C4-2B (cell line): ENCODE data around the gene APCDD1.

Source experiments
- H3K27ac ChIP-seq: fragments of 450-650 bp; 2 replicates; pipeline ENCODE4 v1.5.1; 2017
- CTCF ChIP-seq: fragments of 450-650 bp; conservative IDR thresholded peaks from 2 replicates; pipeline ENCODE4 v1.5.1; 2017; ENCODE audit warnings: mild to moderate bottlenecking
- ZFX ChIP-seq: fragments of 450-650 bp; IDR thresholded peaks from 2 replicates; pipeline ENCODE4 v1.6.1; 2017

The APCDD1 gene

GRCh38 chr18:10444314-10445006 is 10.0 kb upstream of the APCDD1 start:
- H3K27ac ChIP-seq, result peak overlapping the region; percentile 16; the same call in 1 of the 2 replicates

GRCh38 chr18:10449396-10449795 is 5.0 kb upstream of the APCDD1 start:
- no peak overlapping the region for H3K27ac ChIP-seq
- TF ChIP-seq CTCF (no peak), ZFX (no peak)

More at GRCh38 chr18:10444314-10445006, 10.0 kb upstream of the APCDD1 start:
- TF ChIP-seq CTCF, result no peak
- no peak for TF ChIP-seq ZFX

- no peak overlapping the region for H3K27ac ChIP-seq
- TF ChIP-seq CTCF, result no peak
- no peak for TF ChIP-seq ZFX
Measured at GRCh38 chr18:10450986-10451385, 3.4 kb upstream of the APCDD1 start.

GRCh38 chr18:10453261-10453805 is 1.1 kb upstream of the APCDD1 start:
- H3K27ac ChIP-seq, result no peak overlapping the region
- no peak for TF ChIP-seq CTCF
- TF ChIP-seq ZFX, result no peak

- H3K27ac ChIP-seq, result peak overlapping the region; percentile 32
- TF ChIP-seq ZFX, result peak; percentile 64
- TF ChIP-seq CTCF, result peak; percentile 35
Measured at GRCh38 chr18:10454681-10455557, 484 bp downstream of the APCDD1 start.

GRCh38 chr18:10455726-10456453 is 1.5 kb downstream of the APCDD1 start:
- TF ChIP-seq ZFX, result no peak
- TF ChIP-seq CTCF, result no peak
- no peak overlapping the region for H3K27ac ChIP-seq
